AG04450 (cell line): Measurements from ENCODE around the gene DRD1. TPM values are rescaled to one million over a fixed set of nuclear protein-coding genes. Genes with fewer than 3 reads are reported as not detected.

Source experiments
- CTCF ChIA-PET: fragments of 300-600, 350-600 bp; formaldehyde crosslinking; extraction: SDS; loops from one replicate; lab custom pipeline; 2022; ENCODE audit warnings: antibody characterized with exemption, inconsistent platforms; lab: Charles Lee
- POLR2A ChIA-PET: fragments of 350-600 bp; formaldehyde crosslinking; extraction: SDS; loops from one replicate; lab custom pipeline; 2021; ENCODE audit warnings: antibody characterized with exemption, inconsistent platforms; lab: Yijun Ruan, JAX
- DNase-seq: peaks from one replicate; pipeline ENCODE4 v3.0.0-alpha.2; 2011; ENCODE audit warnings: low read depth, low spot score
- H3K27ac ChIP-seq: one replicate; pipeline ENCODE4 v1.5.1; 2012; ENCODE audit warnings: low read depth, low read length, control low read depth
- H3K27me3 ChIP-seq: one replicate; pipeline ENCODE4 v1.6.0; 2012; ENCODE audit warnings: low read length; ENCODE audit not compliant: control insufficient read depth, insufficient read depth
- H3K4me3 ChIP-seq: 2 replicates; pipeline ENCODE4 v1.5.1; 2011; ENCODE audit warnings: mild to moderate bottlenecking, low read depth, low read length, control low read depth
- H3K9me3 ChIP-seq: 2 replicates; pipeline ENCODE4 v1.5.1; 2012; ENCODE audit warnings: low read length; ENCODE audit not compliant: control insufficient read depth, insufficient read depth
- polyA plus RNA-seq: library from polyadenylated mRNA; depleted of rRNA; stranded (reverse); fragments of >200 nt; gene quantifications from 2 replicates; pipeline ENCODE4 v1.2.3, GENCODE V29; 2011
- TF ChIP-seq, protein P1 (sequence below): IDR thresholded peaks from 2 replicates; pipeline ENCODE4 v1.5.1; 2011; ENCODE audit warnings: low read depth, low read length, control low read depth, inconsistent platforms

DRD1 gene
- polyA plus RNA-seq, 1 experiment = 0.11 TPM

DNA sequence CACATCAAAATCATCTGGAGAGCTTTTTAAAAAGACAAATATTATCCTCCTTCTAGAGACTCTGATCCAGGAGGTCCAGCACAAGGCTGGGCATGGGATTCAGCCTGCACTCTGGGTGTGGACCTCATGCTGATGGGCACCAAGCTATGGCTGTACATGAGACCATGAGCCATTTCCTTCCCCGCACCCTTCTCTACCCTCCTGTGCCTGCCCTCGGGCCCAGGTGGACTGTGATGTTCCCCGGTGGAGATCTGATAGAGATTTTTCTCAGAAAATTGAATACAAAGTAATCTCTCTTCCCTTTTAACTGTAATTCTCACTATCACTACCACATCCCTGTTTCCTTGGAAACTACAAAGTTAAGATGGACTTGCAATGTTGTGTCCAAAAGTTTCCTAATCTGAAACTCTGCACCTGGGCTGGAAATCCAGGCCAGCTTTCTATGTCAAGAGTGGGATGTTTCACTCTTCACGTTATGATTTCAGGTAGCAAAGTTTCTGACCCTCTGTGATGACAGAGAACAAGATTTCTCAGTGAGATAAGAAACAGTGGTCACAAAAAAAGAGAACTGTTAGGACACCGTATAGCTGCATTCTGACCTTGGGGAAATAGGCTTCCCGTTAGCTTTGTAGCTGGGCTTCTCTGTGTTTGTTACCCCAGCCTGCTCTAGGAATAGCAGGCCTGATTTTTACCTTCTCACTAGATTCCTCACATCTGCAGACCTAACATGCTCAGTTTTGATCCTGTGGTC, 45.9 kb upstream of the DRD1 start:
- no peaks in the 10 kb centered on the region for H3K9me3 ChIP-seq
- TF ChIP-seq, protein P1, sequence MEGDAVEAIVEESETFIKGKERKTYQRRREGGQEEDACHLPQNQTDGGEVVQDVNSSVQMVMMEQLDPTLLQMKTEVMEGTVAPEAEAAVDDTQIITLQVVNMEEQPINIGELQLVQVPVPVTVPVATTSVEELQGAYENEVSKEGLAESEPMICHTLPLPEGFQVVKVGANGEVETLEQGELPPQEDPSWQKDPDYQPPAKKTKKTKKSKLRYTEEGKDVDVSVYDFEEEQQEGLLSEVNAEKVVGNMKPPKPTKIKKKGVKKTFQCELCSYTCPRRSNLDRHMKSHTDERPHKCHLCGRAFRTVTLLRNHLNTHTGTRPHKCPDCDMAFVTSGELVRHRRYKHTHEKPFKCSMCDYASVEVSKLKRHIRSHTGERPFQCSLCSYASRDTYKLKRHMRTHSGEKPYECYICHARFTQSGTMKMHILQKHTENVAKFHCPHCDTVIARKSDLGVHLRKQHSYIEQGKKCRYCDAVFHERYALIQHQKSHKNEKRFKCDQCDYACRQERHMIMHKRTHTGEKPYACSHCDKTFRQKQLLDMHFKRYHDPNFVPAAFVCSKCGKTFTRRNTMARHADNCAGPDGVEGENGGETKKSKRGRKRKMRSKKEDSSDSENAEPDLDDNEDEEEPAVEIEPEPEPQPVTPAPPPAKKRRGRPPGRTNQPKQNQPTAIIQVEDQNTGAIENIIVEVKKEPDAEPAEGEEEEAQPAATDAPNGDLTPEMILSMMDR = no peak
- POLR2A ChIA-PET = interaction anchor here (0.5 kb wide), 1 partner anchor 894 kb away, joined by 3 read pairs; no protein-coding TSS in a partner anchor
- DNase-seq = no peak
- no peaks in the 10 kb centered on the region for H3K27me3 ChIP-seq
- CTCF ChIA-PET = interaction anchor here (0.9 to 2.1 kb wide), 4 partner anchors 10 to 44 kb away, joined by 3 to 9 read pairs (median 4); no protein-coding TSS in a partner anchor
- no peak overlapping the region for H3K4me3 ChIP-seq
- H3K27ac ChIP-seq = no peak overlapping the region

DNA sequence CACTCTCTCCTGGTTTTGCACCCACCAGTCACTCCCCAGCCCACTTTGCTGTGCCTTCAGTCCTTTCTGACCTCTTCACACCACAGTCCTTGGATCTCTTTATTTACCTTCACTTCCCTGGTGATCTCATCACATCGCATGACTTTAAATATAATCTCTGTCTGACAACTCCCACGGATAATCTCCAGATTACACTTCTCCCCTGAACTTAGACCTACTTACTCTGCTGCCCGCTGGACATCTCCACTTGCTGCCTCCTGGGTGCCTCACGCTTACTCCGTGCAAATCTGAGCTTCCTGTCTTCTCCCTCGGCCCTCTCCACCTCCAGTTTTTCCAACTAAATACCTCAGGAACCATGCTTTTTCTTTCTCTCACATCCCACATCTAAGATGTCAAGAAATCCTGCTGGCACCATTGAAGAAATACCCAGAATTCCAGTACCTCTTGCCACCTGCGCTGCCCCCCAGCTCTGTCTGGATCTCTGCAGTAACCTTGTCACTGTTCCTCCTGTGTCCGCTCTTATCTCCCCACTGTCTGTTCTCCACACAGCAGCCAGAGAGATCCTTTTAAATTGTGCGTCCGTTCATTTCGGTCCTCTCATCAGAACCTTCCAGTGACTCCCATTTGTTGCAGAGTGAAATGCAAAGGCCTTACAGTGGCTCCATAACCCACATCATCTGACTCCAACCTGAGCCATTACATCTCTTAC, 43.7 kb upstream of the DRD1 start:
- no peak overlapping the region for H3K27ac ChIP-seq
- H3K4me3 ChIP-seq = no peak overlapping the region
- no peak for DNase-seq
- POLR2A ChIA-PET = interaction anchor here (1.3 kb wide), 1 partner anchor 10 kb away, joined by 3 read pairs; the partner anchor contains the start of gene SFXN1
- no peaks in the 10 kb centered on the region for H3K27me3 ChIP-seq
- peaks cover 5% of the 10 kb centered on the region; the same call in 1 of the 2 replicates for H3K9me3 ChIP-seq
- CTCF ChIA-PET = interaction anchor here (1.1 to 1.6 kb wide), 2 partner anchors 23 to 24 kb away, joined by 4 to 7 read pairs; no protein-coding TSS in a partner anchor
- TF ChIP-seq, protein P1 = no peak

- H3K9me3 ChIP-seq = peaks cover 5% of the 10 kb centered on the region; the same call in 1 of the 2 replicates
- CTCF ChIA-PET = no interaction called here
- DNase-seq = no peak
Measured at GRCh38 chr5:175485631-175486030, 41.6 kb upstream of the DRD1 start.

GRCh38 chr5:175484829-175485228, 40.8 kb upstream of the DRD1 start:
- no peaks in the 10 kb centered on the region for H3K27me3 ChIP-seq
- ChIA-PET CTCF (no interaction called here), POLR2A (no interaction called here)
- no peak overlapping the region for H3K27ac ChIP-seq
- peaks cover 5% of the 10 kb centered on the region; the same call in 1 of the 2 replicates for H3K9me3 ChIP-seq
- no peak for DNase-seq
- TF ChIP-seq, protein P1 = no peak
- H3K4me3 ChIP-seq = no peak overlapping the region

More at GRCh38 chr5:175485631-175486030, 41.6 kb upstream of the DRD1 start:
- TF ChIP-seq, protein P1 = no peak
- POLR2A ChIA-PET = no interaction called here
- H3K27ac ChIP-seq = no peak overlapping the region
- H3K4me3 ChIP-seq = no peak overlapping the region
- H3K27me3 ChIP-seq = no peaks in the 10 kb centered on the region

DNA sequence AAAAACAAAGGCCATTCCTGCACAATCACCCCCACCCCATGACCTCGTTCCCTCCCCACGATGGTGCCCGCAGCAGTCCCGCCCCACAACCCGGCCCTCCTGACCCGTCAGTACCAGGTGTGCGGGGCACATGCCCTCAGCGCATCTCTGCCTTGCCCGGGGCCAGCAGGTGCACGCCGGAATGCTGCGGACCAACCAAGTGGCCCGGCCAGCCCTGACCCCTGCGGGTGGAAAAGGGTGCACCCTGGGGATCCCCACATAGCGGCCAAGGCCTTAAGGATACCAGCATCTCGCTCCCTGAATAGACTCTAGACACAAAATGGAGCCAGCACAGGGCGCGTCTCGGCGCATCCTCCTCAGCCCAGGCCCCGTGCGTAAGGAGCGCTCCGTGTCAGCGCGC, 40.3 kb upstream of the DRD1 start:
- TF ChIP-seq, protein P1 = no peak
- no peak overlapping the region for H3K4me3 ChIP-seq
- no peaks in the 10 kb centered on the region for H3K27me3 ChIP-seq
- no peak for DNase-seq
- H3K27ac ChIP-seq = no peak overlapping the region
- ChIA-PET CTCF (no interaction called here), POLR2A (no interaction called here)
- peaks cover 5% of the 10 kb centered on the region; the same call in 1 of the 2 replicates for H3K9me3 ChIP-seq
